Sigmoid colon (tissue), 4 donors: ENCODE measurements around the gene SLC1A2.

Source experiments
- POLR2A ChIP-seq, 2 donors: fragments of 450-650 bp; IDR thresholded peaks; one replicate each; pipeline ENCODE4 v1.6.1; 2016; ENCODE audit warnings: antibody characterized with exemption in 2 of 2, mild to moderate bottlenecking in 2 of 2, moderate library complexity in 2 of 2
- POLR2AphosphoS5 ChIP-seq, 4 donors: sonication (generic); formaldehyde crosslinking; IDR thresholded peaks; one replicate each; pipeline ENCODE4 v1.6.1; 2017; ENCODE audit warnings: antibody characterized with exemption in 4 of 4
- TF ChIP-seq, protein P1 (sequence below), 4 experiments: fragments of 450-650 bp in 3 of 4; fragments of 200-600 bp in 1 of 4; IDR thresholded peaks; one replicate each; pipeline ENCODE4 v1.5.1; 2016 to 2019; ENCODE audit warnings: antibody characterized with exemption in 4 of 4, mild to moderate bottlenecking in 3 of 4, moderate library complexity in 2 of 4

DNA sequence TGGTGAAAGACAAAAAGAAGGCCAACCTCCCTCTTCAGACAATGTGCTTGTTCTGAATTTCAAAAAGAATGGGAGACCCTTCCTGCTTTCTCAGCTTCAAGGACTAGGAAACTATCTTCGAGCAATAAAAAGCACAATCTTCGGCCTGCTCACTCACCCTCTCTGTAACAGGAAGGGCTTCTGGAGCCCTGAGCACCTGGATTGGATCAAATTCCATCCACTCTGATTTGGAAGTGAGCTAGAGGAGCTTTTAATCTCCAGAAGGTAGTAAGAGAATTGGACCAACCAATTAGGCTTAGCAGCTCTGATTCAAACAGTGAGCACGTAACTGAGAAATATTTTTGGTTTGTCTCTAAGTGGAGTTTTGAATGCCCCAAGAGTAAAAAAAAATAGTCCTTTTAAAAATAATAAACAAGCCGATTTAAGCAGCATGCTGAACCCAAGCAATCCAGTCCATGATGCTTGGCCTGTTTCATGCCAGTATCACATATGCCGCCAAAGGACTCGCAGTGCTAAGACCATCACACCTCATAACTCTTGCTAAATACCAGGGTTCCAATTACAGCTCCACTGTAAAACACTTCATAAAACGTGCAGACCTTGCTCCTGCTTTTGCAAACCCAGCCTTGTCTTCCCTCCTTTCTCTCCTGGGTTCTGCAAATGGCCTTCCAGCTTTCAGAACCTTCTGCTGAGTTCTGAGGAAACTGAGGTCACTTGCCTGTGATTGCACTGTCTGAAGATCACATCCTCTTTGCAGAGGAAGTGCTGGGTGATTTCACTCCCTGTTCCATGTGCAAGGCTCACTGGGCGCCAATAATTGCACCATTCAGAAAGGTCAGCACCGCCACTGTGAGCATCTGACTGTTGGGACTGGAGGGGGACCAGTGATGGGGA lies 74.4 kb downstream of the SLC1A2 start:
- TF ChIP-seq, protein P1, sequence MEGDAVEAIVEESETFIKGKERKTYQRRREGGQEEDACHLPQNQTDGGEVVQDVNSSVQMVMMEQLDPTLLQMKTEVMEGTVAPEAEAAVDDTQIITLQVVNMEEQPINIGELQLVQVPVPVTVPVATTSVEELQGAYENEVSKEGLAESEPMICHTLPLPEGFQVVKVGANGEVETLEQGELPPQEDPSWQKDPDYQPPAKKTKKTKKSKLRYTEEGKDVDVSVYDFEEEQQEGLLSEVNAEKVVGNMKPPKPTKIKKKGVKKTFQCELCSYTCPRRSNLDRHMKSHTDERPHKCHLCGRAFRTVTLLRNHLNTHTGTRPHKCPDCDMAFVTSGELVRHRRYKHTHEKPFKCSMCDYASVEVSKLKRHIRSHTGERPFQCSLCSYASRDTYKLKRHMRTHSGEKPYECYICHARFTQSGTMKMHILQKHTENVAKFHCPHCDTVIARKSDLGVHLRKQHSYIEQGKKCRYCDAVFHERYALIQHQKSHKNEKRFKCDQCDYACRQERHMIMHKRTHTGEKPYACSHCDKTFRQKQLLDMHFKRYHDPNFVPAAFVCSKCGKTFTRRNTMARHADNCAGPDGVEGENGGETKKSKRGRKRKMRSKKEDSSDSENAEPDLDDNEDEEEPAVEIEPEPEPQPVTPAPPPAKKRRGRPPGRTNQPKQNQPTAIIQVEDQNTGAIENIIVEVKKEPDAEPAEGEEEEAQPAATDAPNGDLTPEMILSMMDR (IDR thresholded peaks at IDR 0.05): no peak
- TF ChIP-seq POLR2A (IDR thresholded peaks at IDR 0.05) (no peak), POLR2AphosphoS5 (IDR thresholded peaks at IDR 0.05) (no peak)
